Posterior cingulate gyrus (tissue), 11 donors: ENCODE measurements around the gene ANTXR1.
A peak's percentile ranks its signal among the peaks of the same experiment; 100 is the strongest.

ENCODE experiments used
- DNase-seq, 10 donors: peaks; one replicate each; pipeline versions ENCODE4 v3.0.0 to v3.0.0-alpha.2; 2020 to 2021; ENCODE audit warnings: mixed read lengths in 3 of 10
- intact Hi-C: fragments of 100-400 bp; cut with DNase I; formaldehyde crosslinking; loops from one replicate; pipeline ENCODE4 v1.15.1; 2023

ANTXR1 gene

DNA sequence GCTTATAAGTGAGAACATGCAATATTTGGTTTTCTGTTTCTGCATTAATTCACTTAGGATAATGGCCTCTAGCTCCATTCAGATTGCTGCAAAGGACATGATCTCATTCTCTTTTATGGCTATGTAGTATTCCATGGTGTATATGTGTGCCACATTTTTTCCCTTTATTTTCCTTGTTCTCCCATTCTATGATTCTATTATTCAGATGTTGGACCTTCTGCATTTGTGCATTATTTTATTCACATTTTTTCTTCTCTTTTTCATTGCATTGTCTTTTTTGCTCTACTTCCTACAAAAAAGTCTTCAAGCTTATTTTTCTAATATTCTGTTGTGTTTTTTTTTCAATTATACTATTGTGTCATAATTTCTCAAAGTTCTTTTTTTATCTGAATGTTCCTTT lies 11.1 kb upstream of the ANTXR1 start:
- intact Hi-C loops, result no loop called here
- no peak for DNase-seq

DNA sequence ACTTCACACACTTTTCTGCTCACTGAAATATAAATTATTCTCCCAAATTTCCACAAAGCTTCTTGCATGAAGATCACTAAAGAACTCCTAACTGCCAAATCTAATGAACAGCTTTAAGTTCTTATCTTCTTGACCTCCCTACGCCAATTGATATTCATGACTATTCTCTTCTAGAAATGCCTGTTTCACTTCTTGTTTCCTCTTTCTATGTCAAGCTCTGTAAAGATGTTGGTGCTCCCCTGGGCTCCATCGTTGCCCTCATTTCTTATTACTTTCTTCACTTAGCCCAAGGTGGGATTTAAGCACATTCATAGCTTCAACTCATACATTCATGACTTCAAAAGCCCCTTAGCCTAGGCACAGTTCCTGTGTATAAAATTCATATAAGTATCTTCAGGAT lies 9.2 kb upstream of the ANTXR1 start:
- DNase-seq, result no peak
- intact Hi-C loops, result no loop called here

- intact Hi-C loops, result no loop called here
- no peak for DNase-seq
Observed at GRCh38 chr2:69007169-69007568, 5.8 kb upstream of the ANTXR1 start.

DNA sequence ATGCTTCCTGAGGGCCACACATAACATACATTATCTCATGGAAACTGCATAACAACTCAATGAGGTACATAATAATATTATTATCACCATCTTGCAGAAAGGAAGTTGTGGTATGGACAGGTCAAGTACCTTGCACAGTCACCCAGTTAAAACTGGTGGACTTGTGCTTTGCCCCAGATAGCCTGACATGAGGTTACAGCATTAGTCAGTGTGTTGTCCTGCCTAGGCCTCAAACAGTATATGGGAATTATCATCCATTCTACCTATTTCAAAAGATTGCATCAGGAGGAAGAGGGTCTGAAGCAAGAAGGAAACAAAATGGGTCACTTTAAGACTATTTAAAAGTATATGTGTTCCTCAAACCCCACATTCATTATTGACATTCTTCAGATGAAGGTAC lies 5.4 kb upstream of the ANTXR1 start:
- no peak for DNase-seq
- intact Hi-C loops, result no loop called here

DNA sequence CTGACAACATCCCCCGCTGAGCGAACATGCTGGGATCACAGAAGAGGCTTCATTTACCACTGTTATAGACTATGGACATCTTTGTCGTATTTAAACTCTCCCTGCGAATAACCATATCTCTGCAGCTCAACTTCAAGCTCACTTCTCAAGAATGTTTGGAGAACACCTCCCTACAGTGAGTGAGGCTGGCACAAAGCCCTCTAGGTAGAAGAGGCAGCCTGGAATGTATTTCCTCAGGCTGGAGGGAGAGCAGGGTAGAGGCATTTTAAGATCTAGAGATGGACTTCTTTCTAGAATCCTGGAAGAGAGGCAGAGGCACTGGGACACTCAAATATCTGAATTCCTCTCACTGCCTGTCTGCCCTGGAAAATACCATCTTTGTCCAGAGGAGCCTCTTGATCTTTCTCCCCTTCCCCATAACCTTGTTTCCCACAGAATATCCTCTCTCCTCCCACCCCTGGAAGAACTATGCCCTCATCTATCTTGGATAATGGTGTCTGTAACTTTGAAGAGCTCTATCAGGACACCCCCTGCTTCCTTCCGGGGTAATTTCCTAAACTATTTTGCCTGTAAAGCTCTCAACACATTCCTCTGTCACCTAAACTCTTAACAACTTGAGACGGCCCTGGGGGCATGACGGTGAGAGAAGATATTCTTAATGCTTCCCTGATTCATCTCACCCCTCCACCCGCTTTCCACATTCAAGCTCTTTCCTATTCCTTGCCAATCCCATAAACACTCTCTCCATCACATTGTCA lies 2.4 kb upstream of the ANTXR1 start:
- intact Hi-C loops, result no loop called here
- no peak for DNase-seq

DNA sequence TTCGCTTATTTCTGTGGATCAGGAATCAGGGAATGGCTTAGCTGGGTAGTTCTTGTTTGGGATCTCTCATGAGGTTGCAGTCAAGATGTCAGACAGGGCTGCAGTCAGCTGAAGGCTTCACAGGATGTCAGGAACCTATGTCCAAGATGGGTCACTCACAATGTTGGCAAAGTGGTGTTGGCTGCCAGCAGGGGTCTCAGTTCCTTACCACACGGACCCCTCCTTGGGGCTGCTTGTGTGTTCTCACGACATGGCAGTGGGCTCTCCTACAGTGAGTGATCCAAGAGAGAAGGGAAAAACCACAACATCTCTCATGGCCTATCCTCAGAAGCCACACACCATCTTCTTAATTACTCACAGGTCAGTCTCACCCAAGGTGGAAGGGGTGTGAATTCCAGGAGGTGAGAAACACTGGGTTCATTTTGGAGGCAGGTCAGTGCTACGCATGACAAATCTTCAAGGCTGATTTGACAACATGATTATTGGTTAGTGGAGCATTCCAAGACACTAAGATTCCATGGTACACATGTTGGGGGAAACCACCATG lies 1.3 kb upstream of the ANTXR1 start:
- DNase-seq, result no peak
- intact Hi-C loops, result loop anchor here (2.0 kb wide), 1 partner anchor 295 kb away; no protein-coding TSS in a partner anchor

DNA sequence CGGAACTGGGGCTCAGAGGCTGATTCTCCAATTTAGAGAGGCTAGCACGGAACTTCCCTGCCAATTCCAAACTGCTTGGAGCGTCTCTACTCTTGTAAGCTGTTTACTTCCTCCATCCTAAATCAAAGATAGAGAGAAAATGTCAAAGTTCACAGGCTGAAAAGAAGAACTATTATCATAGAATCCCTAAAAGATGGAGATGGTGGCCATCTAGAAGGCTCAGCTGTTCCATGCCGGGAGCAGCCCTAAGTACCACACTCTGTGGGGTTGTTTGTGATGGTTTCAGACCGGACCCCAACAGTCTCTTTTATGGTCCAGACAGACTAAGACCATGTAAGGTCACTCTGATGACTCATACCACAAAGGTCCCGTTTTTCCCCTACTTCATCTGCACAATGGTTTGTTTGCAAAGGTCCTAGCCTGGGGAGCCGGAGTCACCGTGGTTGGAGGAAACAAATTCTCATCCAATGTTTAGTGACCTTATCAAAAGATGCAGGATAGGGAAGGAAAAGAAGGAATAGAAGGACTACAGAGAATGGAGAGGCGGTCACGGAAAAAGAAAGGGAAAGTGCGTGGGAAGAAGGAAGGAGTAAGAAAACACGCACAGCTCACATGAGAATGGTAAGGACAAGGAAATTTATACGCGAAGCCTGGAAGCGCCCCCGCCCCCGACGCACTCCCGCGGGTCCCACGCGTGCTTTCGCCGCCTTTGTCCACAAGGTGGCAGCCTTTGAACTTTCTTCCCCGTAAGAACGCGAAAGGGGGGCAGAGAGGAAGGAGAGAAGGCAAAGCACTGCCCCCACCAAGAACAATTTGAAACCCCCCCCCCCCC lies 453 bp upstream of the ANTXR1 start:
- DNase-seq, result peak; percentile 54 to 93 (median 74)
- intact Hi-C loops, result loop anchor here (2.0 kb wide), 1 partner anchor 294 kb away; no protein-coding TSS in a partner anchor

GRCh38 chr2:69013840-69014821 lies 1.2 kb downstream of the ANTXR1 start:
- DNase-seq, result no peak
- intact Hi-C loops, result loop anchor here (2.0 kb wide), 1 partner anchor 293 kb away; no protein-coding TSS in a partner anchor

GRCh38 chr2:69017080-69017479 lies 4.1 kb downstream of the ANTXR1 start:
- intact Hi-C loops, result no loop called here
- DNase-seq, result peak in 1 of 10 donors; percentile 59

DNA sequence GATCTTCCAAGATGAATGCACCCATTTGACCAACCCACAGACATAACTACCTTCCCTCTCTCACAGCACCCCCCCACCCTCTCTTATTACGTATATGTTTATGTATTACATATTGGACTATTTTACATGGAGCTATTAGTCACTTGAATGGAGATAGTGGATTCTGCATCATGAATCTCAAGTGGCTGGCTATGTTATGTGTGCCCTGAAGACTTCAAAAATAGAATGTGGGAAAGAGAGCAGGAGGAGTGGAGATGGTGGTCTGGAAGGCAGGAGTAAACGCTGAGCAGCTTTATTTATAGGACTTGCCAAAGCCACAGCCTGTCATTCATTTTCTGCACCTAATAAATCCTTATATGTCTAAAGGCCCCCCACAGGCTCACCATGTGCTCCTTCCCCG lies 4.9 kb downstream of the ANTXR1 start:
- DNase-seq, result no peak
- intact Hi-C loops, result no loop called here

GRCh38 chr2:69018678-69019095 lies 5.7 kb downstream of the ANTXR1 start:
- intact Hi-C loops, result no loop called here
- no peak for DNase-seq

GRCh38 chr2:69020496-69021426 lies 7.8 kb downstream of the ANTXR1 start:
- DNase-seq, result no peak
- intact Hi-C loops, result no loop called here

DNA sequence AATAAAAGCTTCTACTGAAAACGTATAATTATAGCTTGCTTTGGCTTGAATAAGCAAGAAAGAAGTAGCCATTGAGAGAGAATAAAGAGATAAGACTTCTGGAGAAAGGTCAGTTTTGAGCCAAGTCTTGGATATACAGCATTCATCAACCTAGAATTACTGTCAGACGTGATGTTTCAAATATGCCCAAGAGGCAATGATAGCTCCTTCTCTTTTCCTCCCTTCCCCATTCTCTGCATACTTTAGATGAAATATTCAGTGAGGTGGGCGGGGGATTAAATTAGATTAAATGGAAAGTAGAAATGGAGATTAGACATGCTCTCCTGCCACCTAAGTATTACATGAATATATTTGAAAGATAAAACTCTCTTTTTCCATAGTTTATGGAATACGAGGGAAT lies 8.7 kb downstream of the ANTXR1 start:
- intact Hi-C loops, result no loop called here
- DNase-seq, result no peak

GRCh38 chr2:69022548-69022947 lies 9.6 kb downstream of the ANTXR1 start:
- DNase-seq, result no peak
- intact Hi-C loops, result no loop called here

GRCh38 chr2:69023236-69023635 lies 10.3 kb downstream of the ANTXR1 start:
- intact Hi-C loops, result no loop called here
- no peak for DNase-seq

GRCh38 chr2:69026026-69026425 lies 13.0 kb downstream of the ANTXR1 start:
- intact Hi-C loops, result loop anchor here (5.0 kb wide), 1 partner anchor 281 kb away; no protein-coding TSS in a partner anchor
- no peak for DNase-seq

DNA sequence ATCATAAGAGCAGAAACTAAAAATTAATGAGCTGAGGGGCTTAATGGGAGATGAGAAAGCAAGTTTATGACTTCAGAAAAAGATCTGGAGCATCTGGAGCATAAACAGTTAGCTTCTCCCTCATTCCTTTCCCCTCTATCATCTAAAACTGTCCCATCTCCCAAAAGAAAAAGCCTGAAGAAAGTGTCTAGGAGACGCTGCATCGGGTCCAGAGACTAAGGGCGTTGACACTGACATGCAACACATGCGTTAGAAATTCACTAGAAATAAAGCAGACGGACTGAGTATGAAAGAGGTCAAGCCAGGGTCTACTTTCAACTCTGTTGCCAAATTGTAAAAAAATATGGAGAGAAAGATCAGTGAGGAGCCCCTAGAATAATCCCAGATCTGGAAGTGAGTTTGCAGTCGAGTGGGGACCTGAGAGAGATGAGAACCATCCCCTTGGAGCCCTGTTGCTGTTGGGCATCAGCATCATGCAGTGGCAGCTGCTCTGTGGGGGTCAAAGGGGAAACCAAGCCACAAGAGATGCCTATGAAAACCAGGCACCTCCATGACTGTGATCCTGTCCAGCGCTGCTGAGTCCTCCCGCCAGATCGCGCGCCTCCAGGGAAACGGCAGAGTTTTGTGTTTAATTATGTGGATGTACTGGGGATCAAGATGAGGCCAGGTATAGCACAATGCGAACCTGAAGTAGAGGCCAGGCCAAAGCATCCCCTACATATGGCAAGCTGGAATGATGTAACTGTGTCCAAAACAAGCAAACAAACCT lies 13.9 kb downstream of the ANTXR1 start:
- no peak for DNase-seq
- intact Hi-C loops, result loop anchor here (5.0 kb wide), 1 partner anchor 280 kb away; no protein-coding TSS in a partner anchor

DNA sequence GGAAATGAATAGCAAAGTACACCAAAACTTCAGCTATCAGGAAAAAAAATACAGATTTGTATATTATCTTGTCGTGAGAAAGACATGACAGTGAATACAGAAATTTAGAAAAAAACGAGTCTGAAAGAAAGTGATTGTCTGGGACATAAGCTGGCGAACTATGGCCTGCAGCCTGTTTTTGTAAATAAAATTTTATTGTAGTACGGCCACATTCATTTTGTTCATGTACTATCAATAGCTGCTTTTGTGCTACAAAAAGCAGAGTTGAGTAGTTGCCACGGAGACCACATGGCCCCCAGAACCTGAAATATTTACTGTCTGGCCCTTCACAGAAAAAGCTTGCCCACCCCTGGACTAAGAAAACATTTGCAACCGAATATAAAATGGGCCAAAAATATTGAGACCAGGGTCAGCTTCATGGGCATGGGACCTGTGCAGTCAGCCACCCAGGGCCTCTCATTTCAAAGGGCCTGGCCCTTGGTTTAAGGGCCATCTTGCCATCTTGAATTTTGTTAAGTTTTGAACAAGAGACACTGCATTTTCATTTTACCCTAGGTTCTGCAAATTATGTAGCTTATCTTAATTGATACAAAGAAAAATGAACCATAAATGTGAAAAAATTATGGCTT lies 17.9 kb downstream of the ANTXR1 start:
- DNase-seq, result no peak

More for the DNA sequence above, 17.9 kb downstream of the ANTXR1 start:
- intact Hi-C loops, result no loop called here
